ENCODE data around the gene ACACB.

ACACB gene

DNA sequence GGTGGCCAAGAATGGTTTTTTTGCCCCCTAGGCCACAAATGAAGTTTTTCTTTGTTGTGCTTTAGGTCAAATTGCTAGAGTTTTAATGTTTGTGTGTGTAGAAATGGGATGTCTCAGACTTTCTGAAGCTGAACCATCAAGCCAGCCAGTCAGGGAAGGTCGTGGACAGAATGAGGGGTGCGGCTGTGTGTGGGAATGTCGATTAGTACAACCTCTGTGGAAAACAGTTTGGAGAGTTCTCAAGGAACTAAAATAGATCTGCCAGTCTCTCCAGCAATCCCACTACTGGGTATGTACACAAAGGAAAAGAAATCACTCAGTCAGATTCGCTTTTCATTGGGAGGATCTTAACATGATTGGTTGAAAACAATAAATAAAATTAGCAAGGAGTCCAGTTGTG lies 44.5 kb downstream of the ACACB start:
- DNase-seq (ENCODE audit: insufficient read length, low spot score) (no peak), FAIRE-seq (no peak)
- TF ChIP-seq, protein P1, sequence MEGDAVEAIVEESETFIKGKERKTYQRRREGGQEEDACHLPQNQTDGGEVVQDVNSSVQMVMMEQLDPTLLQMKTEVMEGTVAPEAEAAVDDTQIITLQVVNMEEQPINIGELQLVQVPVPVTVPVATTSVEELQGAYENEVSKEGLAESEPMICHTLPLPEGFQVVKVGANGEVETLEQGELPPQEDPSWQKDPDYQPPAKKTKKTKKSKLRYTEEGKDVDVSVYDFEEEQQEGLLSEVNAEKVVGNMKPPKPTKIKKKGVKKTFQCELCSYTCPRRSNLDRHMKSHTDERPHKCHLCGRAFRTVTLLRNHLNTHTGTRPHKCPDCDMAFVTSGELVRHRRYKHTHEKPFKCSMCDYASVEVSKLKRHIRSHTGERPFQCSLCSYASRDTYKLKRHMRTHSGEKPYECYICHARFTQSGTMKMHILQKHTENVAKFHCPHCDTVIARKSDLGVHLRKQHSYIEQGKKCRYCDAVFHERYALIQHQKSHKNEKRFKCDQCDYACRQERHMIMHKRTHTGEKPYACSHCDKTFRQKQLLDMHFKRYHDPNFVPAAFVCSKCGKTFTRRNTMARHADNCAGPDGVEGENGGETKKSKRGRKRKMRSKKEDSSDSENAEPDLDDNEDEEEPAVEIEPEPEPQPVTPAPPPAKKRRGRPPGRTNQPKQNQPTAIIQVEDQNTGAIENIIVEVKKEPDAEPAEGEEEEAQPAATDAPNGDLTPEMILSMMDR (IDR thresholded peaks at IDR 0.05; ENCODE audit: insufficient read depth, missing control alignments), result no peak

DNA sequence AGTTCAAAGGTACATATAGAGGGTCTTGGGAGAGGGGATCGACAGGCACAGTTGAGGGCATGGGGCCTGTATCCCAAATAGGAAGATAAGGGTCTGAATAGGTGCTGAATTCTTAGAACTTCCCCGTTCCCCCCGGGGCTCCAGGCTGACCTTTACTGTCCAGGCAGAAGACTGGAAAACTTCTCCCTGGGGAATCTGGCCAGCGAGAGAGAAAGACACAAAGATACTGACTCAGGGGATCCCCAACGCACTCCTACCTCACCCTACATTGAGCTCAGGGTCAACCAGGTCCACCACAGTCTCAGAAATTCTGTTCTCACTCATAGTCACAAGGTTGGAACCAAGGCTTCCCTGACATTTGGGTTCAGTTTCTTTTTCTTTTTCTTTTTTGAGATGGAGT lies 46.2 kb downstream of the ACACB start:
- TF ChIP-seq, protein P1 (IDR thresholded peaks at IDR 0.05; ENCODE audit: insufficient read depth, missing control alignments), result no peak
- DNase-seq (ENCODE audit: insufficient read length, low spot score) (no peak), FAIRE-seq (no peak)

DNA sequence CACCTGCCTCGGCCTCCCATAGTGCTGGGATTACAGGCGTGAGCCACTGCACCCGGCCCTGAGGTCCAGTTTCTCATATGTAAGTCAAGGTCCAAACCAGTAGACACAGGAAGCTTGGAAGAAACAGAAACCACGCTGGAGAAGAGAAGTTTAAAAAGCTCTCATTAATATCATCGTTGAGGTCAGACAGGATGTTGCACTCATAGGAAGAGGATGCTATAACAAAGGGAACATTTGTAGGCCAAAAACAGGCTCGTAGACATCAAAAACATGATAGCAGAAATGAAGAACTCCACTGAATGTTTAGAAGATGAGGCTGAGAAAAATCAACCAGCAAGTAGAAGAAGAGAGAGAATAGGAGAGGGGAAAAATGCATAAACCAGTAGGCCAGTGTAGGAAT lies 46.8 kb downstream of the ACACB start:
- FAIRE-seq (no peak), DNase-seq (ENCODE audit: insufficient read length, low spot score) (no peak)
- TF ChIP-seq, protein P1 (IDR thresholded peaks at IDR 0.05; ENCODE audit: insufficient read depth, missing control alignments), result no peak

DNA sequence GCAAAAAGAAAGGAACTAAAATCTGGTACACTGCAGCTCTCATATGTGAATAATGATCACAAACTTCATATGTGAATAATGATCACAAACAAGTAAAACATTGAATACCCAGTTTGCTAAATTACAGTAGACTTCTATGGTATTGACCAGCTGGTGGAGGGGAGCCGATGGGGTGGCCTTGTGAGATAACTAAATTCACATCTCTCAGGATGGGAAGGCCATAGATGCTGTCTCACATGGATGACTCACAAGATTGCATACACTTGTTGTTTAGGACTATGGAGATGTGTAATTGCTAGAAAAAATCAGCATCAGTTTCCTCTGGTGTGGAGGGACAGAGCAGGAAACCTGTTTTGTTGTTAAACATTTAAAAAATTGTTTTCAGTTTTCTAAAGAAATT lies 49.2 kb downstream of the ACACB start:
- no peak for FAIRE-seq
- TF ChIP-seq, protein P1 (IDR thresholded peaks at IDR 0.05; ENCODE audit: insufficient read depth, missing control alignments), result no peak
- DNase-seq (ENCODE audit: insufficient read length, low spot score), result no peak

DNA sequence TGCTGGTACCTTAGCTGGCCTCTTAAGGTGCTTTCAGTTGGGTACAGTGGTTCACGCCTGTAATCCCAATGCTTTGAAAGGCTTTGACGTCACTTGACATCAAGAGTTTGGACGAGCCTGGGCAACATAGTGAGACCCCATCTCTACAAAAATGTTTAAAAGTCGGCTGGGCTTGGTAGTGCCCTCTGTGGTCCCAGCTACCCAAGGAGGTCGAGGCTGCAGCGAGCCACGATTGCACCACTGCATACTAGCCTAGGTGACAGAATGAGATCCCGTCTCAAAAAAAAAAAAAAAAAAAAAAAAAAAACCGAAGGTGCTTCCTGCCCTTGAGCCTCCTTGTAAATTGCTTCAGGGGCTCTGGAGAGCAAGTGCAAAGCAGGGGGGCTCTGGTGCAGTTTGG lies 50.0 kb downstream of the ACACB start:
- FAIRE-seq (no peak), DNase-seq (ENCODE audit: insufficient read length, low spot score) (no peak)
- TF ChIP-seq, protein P1 (IDR thresholded peaks at IDR 0.05; ENCODE audit: insufficient read depth, missing control alignments), result no peak

DNA sequence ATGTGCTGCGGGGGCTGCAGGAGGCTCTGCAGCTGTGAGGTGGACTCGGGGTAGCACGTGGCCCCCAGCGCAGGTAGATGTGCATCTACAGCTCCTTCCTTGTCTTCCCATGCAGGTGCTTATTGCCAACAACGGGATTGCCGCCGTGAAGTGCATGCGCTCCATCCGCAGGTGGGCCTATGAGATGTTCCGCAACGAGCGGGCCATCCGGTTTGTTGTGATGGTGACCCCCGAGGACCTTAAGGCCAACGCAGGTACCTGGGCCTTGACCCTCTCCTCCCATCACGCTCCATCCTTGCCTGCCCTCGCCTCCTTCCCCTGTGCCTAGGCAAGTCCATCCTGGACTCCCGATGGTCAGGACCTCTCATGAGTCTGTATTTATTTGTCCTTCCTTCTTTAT lies 51.4 kb downstream of the ACACB start:
- TF ChIP-seq, protein P1 (IDR thresholded peaks at IDR 0.05; ENCODE audit: insufficient read depth, missing control alignments), result no peak
- FAIRE-seq (no peak), DNase-seq (ENCODE audit: insufficient read length, low spot score) (no peak)

DNA sequence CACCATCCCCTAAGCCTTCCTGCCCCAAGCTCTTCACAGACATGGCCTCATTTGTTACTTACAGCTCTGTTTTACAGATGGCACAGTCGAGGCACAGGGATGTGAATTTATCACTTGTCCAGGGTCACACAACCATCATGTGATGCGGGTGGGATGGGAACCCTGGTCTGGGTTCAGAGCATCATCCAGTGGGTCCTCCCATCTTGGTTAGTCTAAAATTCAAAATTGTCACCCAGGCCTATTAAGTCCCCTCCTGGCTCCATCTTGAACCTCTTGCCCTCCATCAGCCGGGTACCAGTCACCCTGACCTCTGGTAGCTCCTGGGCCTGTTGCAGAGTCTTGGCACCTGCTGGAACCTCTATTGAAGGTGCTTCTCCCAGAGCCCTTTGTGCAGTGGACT lies 52.9 kb downstream of the ACACB start:
- FAIRE-seq, result no peak
- TF ChIP-seq, protein P1 (IDR thresholded peaks at IDR 0.05; ENCODE audit: insufficient read depth, missing control alignments), result no peak
- no peak for DNase-seq (ENCODE audit: insufficient read length, low spot score)
